WERI-Rb-1 (cell line): ENCODE data around the gene ENPP4.

Experiments
- DNase-seq: peaks from one replicate; pipeline ENCODE4 v3.0.0-alpha.2; 2020
- H3K27ac ChIP-seq: fragments of 250-450 bp; sonication (Bioruptor Pico); 2 replicates; pipeline ENCODE4 v1.5.1; 2020; ENCODE audit warnings: mild to moderate bottlenecking, moderate library complexity
- H3K27me3 ChIP-seq: fragments of 250-450 bp; sonication (Bioruptor Pico); 2 replicates; pipeline ENCODE4 v1.5.1; 2021; ENCODE audit warnings: mild to moderate bottlenecking, low read depth, moderate library complexity; ENCODE audit not compliant: insufficient read depth, severe bottlenecking
- H3K36me3 ChIP-seq: fragments of 250-450 bp; sonication (Bioruptor Pico); 2 replicates; pipeline ENCODE4 v1.5.1; 2020; ENCODE audit warnings: mild to moderate bottlenecking, moderate library complexity
- H3K4me3 ChIP-seq: 2 replicates; pipeline ENCODE4 v1.5.1; 2011; ENCODE audit warnings: low read depth, mild to moderate bottlenecking, control low read depth, low read length
- H3K9me3 ChIP-seq: fragments of 250-450 bp; sonication (Bioruptor Pico); 2 replicates; pipeline ENCODE4 v1.5.1; 2021; ENCODE audit warnings: mild to moderate bottlenecking, moderate library complexity; ENCODE audit not compliant: severe bottlenecking
- TF ChIP-seq, protein P1 (sequence below): IDR thresholded peaks from 2 replicates; pipeline ENCODE4 v1.5.1; 2011; ENCODE audit warnings: low read depth, mild to moderate bottlenecking, control low read depth, inconsistent platforms, low read length

ENPP4 gene

DNA sequence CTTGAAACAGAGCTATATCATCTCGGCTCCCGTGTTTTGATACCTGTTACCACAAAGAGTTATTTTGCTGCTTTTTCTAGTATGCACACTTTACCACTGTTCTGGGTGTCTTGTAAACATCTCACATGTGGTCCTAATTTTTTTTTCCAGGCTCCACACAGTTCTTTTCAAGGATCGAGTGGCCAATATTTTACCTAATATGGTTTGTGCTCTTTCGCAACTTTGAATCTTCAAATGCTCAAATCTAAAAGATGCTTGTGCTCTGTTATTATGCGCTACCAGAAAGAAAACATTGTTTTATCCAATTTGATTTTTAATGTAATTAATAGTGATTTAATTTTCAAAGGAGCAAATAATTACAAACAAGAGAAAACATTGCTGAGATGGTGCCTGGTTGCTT lies 30.3 kb downstream of the ENPP4 start:
- H3K27me3 ChIP-seq: no peaks in the 10 kb centered on the region
- H3K36me3 ChIP-seq: peaks cover 17% of the 10 kb centered on the region
- no peak overlapping the region for H3K4me3 ChIP-seq

DNA sequence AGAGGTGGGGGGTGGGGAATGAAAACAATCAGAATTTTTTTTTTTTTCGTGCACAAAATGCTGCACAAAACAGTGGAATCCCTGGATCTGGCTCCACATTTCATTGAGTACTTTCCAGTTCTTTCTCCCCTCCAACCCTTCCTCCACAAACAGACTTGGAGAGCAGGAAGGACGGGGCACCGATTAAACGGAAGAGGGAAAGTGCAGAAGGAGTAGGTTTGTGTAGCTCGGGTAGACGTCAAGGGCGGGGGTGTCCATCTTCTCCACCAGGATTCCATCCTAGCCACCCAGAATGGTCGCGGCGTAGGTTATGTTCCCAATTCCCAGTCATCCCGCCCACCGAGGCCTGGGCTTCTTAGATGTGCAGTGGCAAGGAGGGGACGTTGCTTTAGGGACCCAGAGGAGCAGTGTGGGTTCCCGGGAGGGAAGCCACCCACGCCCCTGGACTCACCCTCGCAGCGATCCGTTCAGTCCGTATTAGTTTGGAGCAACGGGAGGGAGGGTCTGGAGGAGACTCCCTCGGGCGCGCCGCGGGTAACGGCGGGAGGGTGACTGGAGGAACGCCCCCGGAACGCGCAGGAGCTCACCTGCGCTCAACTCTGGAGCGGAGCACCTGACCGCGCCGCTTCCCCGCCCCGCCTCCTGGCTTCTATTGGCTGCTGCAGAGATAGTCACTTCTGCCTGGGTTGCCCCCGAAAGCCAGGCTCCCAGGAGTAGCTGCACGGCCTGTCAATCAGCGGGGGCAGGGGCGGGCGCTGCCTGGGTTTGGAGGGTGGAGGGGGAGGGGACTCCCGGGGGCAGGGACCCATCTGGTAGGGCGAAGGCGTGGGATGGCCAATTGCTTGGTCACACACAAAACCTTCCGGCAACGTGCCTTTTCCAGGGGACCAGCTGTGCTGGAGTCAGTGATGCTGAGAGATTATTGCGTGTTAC lies 40.8 kb downstream of the ENPP4 start, which contains the start of gene ENPP5:
TSS of gene ENPP5 (minus strand) at position 624 of the 933 bp plus-strand sequence. CDS start 2,718 bp downstream, outside the sequence.
- TF ChIP-seq, protein P1, sequence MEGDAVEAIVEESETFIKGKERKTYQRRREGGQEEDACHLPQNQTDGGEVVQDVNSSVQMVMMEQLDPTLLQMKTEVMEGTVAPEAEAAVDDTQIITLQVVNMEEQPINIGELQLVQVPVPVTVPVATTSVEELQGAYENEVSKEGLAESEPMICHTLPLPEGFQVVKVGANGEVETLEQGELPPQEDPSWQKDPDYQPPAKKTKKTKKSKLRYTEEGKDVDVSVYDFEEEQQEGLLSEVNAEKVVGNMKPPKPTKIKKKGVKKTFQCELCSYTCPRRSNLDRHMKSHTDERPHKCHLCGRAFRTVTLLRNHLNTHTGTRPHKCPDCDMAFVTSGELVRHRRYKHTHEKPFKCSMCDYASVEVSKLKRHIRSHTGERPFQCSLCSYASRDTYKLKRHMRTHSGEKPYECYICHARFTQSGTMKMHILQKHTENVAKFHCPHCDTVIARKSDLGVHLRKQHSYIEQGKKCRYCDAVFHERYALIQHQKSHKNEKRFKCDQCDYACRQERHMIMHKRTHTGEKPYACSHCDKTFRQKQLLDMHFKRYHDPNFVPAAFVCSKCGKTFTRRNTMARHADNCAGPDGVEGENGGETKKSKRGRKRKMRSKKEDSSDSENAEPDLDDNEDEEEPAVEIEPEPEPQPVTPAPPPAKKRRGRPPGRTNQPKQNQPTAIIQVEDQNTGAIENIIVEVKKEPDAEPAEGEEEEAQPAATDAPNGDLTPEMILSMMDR: no peak
- Histone ChIP-seq H3K4me3 (peak within 1 kb of the TSS; percentile 96), H3K27ac (peak within 1 kb of the TSS; percentile 19), H3K36me3 (no peaks in the 10 kb centered on the region), H3K9me3 (no peaks in the 10 kb centered on the region), H3K27me3 (no peaks in the 10 kb centered on the region)
- peak; percentile 99 for DNase-seq

More for the DNA sequence above, 30.3 kb downstream of the ENPP4 start:
- H3K27ac ChIP-seq: no peak overlapping the region
- TF ChIP-seq, protein P1: no peak
- H3K9me3 ChIP-seq: no peaks in the 10 kb centered on the region
- no peak for DNase-seq

DNA sequence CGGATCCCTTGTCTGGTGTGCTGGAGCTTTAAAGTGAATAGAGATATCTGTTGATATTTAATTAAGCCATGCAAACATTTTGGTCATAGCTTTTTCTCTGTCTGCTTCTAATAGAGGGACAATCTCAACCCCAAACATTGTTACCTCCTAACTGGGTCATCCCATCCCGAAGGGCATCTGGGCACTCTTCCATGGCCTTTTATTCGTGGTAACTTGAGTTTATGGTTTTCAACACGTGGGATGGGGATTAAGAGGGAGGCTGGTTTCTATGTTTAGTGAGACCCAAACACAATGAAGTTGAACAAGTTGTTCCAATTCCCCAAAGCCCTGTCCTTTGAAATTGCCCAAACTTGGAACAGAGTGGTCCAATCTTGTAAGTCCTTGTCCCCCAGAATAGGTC lies 42.4 kb downstream of the ENPP4 start:
- DNase-seq: no peak
- TF ChIP-seq, protein P1: no peak
- Histone ChIP-seq H3K36me3 (no peaks in the 10 kb centered on the region), H3K9me3 (no peaks in the 10 kb centered on the region), H3K27ac (no peak overlapping the region), H3K27me3 (no peaks in the 10 kb centered on the region), H3K4me3 (no peak overlapping the region)

DNA sequence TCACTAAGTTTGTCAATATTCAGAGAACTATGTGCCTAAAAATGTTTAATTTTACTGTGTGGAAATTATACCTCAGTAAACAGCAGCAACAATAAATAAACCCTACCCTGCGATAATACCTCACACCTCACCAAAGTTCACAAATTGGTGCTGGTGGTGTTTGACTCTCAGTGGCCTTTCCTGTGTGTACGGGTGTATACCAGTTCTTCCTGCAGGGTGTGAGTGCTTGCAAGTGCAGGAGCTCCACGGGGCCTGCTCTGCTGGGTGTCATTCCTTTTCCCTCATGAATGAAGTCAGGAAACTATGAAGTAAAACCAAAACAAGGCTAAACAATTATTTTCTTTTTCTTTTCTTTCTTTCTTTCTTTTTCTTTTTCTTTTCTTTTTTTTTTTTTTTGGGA lies 45.1 kb downstream of the ENPP4 start:
- no peak for DNase-seq
- no peak overlapping the region for H3K27ac ChIP-seq
- no peak overlapping the region for H3K4me3 ChIP-seq
- no peaks in the 10 kb centered on the region for H3K27me3 ChIP-seq
- no peaks in the 10 kb centered on the region for H3K36me3 ChIP-seq
- TF ChIP-seq, protein P1: no peak
- no peaks in the 10 kb centered on the region for H3K9me3 ChIP-seq

DNA sequence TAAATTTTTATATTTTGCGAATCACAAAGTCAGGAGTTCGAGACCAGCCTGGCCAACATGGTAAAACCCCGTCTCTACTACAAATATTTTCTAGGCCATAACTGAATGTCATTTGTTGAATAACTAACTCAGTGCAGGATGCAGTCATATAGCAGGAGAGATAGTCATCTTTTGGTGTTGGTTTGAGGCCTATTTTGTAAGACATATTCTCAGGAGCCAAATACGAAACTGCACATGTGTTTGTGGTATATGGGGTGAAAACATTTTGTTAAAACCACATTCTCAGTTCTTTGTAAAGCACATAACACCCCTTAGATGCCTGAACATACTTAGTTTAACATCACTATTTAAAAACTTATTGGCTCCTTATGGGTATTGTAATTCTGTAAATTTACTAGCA lies 45.7 kb downstream of the ENPP4 start:
- no peaks in the 10 kb centered on the region for H3K27me3 ChIP-seq
- no peaks in the 10 kb centered on the region for H3K9me3 ChIP-seq
- TF ChIP-seq, protein P1: no peak
- no peak for DNase-seq
- H3K27ac ChIP-seq: no peak overlapping the region
- H3K4me3 ChIP-seq: no peak overlapping the region
- H3K36me3 ChIP-seq: no peaks in the 10 kb centered on the region
